Loucy (cell line): ENCODE data around the gene PRR35.

Experiments used
- H2AFZ ChIP-seq: fragments of 200-600 bp; sonication (generic); 2 replicates; pipeline ENCODE4 v1.6.0; 2016; ENCODE audit warnings: antibody characterized with exemption, mild to moderate bottlenecking, low read length, moderate library complexity
- H3F3A ChIP-seq: fragments of 200-600 bp; 2 replicates; pipeline ENCODE4 v1.6.0; 2016; ENCODE audit warnings: antibody characterized with exemption, low read depth, mild to moderate bottlenecking
- H3K27me3 ChIP-seq: fragments of 200-600 bp; sonication (generic); 2 replicates; pipeline ENCODE4 v1.6.1; 2014; ENCODE audit warnings: low read length, mild to moderate bottlenecking; ENCODE audit not compliant: insufficient read depth, poor library complexity, severe bottlenecking
- H3K36me3 ChIP-seq: fragments of 200-600 bp; sonication (generic); 2 replicates; pipeline ENCODE4 v1.6.1; 2016; ENCODE audit warnings: low read length; ENCODE audit not compliant: insufficient read depth
- H3K4me1 ChIP-seq: fragments of 200-600 bp; sonication (generic); 2 replicates; pipeline ENCODE4 v1.5.1; 2014; ENCODE audit warnings: low read length, mild to moderate bottlenecking; ENCODE audit not compliant: insufficient read depth, poor library complexity, severe bottlenecking
- H3K4me2 ChIP-seq: fragments of 200-600 bp; sonication (generic); 2 replicates; pipeline ENCODE4 v1.6.0; 2014; ENCODE audit warnings: antibody characterized with exemption, low read length, low read depth, mild to moderate bottlenecking; ENCODE audit not compliant: poor library complexity, severe bottlenecking
- H3K4me3 ChIP-seq: fragments of 200-600 bp; sonication (generic); 2 replicates; pipeline ENCODE4 v1.5.1; 2014; ENCODE audit warnings: low read length, mild to moderate bottlenecking, mixed read lengths; ENCODE audit not compliant: poor library complexity, severe bottlenecking
- H3K79me2 ChIP-seq: fragments of 200-600 bp; sonication (generic); 2 replicates; pipeline ENCODE4 v1.6.1; 2014; ENCODE audit warnings: low read length; ENCODE audit not compliant: insufficient read depth
- H3K9ac ChIP-seq: fragments of 200-600 bp; sonication (generic); 2 replicates; pipeline ENCODE4 v1.6.0; 2014; ENCODE audit warnings: mild to moderate bottlenecking, low read depth, low read length, moderate library complexity; ENCODE audit not compliant: poor library complexity, severe bottlenecking
- H3K9me2 ChIP-seq: fragments of 200-600 bp; sonication (generic); replicated peaks from 2 replicates; pipeline ENCODE4 v1.6.1; 2016; ENCODE audit warnings: low read depth, low read length, mixed read lengths
- H3K9me3 ChIP-seq: fragments of 200-600 bp; sonication (generic); 2 replicates; pipeline ENCODE4 v1.6.1; 2014; ENCODE audit warnings: mild to moderate bottlenecking, antibody characterized with exemption, low read length, low read depth; ENCODE audit not compliant: insufficient read depth
- H4K20me1 ChIP-seq: fragments of 200-600 bp; sonication (generic); 2 replicates; pipeline ENCODE4 v1.6.0; 2014; ENCODE audit warnings: antibody characterized with exemption, low read length, mild to moderate bottlenecking; ENCODE audit not compliant: insufficient read depth, poor library complexity, severe bottlenecking
- EZH2phosphoT487 ChIP-seq: fragments of 200-600 bp; IDR thresholded peaks from 2 replicates; pipeline ENCODE4 v1.6.1; 2018; ENCODE audit warnings: antibody characterized with exemption, mild to moderate bottlenecking, moderate library complexity, borderline replicate concordance
- TF ChIP-seq, protein P1 (sequence below): fragments of 200-600 bp; sonication (generic); conservative IDR thresholded peaks from 2 replicates; pipeline ENCODE4 v1.5.1; 2014; ENCODE audit warnings: mild to moderate bottlenecking, antibody characterized with exemption, low read length

PRR35 gene

DNA sequence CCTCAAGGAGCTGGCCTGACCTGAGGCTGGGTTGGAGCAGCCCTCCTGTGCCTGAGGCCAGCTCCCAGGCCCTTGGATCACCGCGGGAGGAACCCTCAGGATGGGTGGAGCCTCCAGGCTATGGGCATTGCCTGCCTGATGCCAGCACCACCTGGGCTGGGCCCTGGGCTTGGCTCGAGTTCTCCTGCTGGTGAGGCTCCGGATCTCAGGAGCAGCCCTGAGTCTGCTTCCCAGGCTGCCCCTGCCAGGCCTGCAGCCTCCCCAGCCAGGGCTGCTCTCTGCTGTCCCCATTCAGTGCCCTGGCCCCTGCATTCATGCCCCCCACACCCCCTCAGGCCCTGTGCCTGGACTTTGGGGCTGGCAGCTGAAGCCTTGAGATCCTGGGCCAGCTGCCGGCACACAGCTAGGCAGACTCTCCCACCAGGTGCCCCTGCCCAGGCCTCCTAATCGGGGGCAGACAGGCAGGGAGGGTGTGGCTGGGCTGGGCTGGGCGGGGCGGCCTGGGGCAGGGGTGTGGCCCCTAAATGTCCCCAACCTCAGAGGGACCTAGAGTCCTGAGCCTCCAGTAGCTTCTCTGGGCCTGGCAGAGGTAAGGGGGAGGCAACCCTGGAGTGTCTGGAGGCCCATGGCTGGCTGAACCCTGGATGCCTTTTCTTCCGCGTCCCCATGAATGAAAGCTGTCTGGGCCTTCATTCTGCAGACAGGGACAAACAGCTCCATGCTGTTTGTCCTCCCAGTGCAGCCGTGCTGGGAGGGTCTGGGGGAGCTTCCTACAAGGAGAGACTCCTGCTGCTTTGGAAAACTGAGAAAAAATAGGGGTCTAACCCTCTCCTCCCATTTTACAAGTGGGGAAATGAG, 8.4 kb downstream of the PRR35 start:
- no peak for TF ChIP-seq EZH2phosphoT487
- TF ChIP-seq, protein P1, sequence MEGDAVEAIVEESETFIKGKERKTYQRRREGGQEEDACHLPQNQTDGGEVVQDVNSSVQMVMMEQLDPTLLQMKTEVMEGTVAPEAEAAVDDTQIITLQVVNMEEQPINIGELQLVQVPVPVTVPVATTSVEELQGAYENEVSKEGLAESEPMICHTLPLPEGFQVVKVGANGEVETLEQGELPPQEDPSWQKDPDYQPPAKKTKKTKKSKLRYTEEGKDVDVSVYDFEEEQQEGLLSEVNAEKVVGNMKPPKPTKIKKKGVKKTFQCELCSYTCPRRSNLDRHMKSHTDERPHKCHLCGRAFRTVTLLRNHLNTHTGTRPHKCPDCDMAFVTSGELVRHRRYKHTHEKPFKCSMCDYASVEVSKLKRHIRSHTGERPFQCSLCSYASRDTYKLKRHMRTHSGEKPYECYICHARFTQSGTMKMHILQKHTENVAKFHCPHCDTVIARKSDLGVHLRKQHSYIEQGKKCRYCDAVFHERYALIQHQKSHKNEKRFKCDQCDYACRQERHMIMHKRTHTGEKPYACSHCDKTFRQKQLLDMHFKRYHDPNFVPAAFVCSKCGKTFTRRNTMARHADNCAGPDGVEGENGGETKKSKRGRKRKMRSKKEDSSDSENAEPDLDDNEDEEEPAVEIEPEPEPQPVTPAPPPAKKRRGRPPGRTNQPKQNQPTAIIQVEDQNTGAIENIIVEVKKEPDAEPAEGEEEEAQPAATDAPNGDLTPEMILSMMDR, result no peak
- peak overlapping the region; percentile 81 for H3K9ac ChIP-seq
- peaks cover 2% of the 10 kb centered on the region for H4K20me1 ChIP-seq
- no peaks in the 10 kb centered on the region for H3K9me2 ChIP-seq
- peaks cover 4% of the 10 kb centered on the region for H3K4me1 ChIP-seq
- H3K4me2 ChIP-seq, result peak overlapping the region; percentile 79
- H3K4me3 ChIP-seq, result peak overlapping the region; percentile 74
- no peak overlapping the region for H2AFZ ChIP-seq
- H3F3A ChIP-seq, result no peaks in the 10 kb centered on the region
- no peaks in the 10 kb centered on the region for H3K27me3 ChIP-seq
- H3K36me3 ChIP-seq, result no peaks in the 10 kb centered on the region
- H3K9me3 ChIP-seq, result no peaks in the 10 kb centered on the region
- no peaks in the 10 kb centered on the region for H3K79me2 ChIP-seq

DNA sequence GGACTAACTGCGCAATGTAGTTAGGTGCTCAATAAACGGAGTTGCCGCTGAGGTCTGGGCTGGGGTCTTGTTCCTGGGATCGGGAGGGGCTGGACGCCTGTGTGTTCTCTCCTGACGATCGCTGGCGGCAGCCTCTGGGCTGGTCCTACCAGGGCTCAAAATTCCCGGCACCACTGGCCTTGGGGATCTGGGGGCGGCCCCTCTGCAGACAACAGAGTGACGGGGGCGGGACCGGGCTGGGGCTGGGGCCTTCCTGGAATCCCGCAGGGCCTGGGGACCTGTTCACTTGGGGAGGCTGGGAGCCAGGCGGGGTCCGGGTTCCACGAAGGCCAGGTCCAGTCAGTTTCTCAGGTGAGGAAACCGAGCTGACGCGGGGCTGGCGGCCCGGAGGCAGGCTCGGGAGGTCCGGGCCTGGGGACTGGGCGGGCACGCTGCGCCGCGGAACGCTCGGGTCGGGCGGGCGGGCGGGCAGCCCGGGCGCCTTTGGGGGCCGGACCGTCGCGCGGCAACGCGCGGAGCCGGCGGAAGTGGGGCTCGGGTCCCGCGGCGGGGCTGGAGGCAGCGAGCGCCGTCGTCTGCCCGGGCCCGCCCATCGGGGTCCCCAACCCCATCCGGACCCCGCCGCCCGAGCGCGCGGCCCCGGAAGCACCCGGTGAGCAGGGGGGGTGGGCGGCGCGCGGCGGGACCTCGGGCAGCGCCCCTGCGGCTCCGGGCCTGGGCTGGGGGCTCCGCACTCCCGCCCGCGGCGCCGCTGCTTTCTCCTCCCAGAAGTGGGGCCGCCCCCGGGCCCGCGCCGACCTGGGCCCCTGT, 9.5 kb downstream of the PRR35 start, which contains the start of gene PIGQ:
Gene PIGQ, plus strand, starts transcription at position 524 of the 810 bp plus-strand sequence. CDS start 4,107 bp downstream, outside the sequence.
- H3F3A ChIP-seq, result no peaks in the 10 kb centered on the region
- no peak for TF ChIP-seq EZH2phosphoT487
- TF ChIP-seq, protein P1, result no peak
- no peaks in the 10 kb centered on the region for H3K27me3 ChIP-seq
- H3K4me1 ChIP-seq, result peaks cover 4% of the 10 kb centered on the region
- H3K36me3 ChIP-seq, result no peaks in the 10 kb centered on the region
- no peaks in the 10 kb centered on the region for H3K9me2 ChIP-seq
- H3K4me2 ChIP-seq, result peak within 1 kb of the TSS; percentile 79
- H3K9ac ChIP-seq, result peak within 1 kb of the TSS; percentile 81
- peak within 1 kb of the TSS; percentile 87 for H2AFZ ChIP-seq
- H4K20me1 ChIP-seq, result peaks cover 2% of the 10 kb centered on the region
- H3K4me3 ChIP-seq, result peak within 1 kb of the TSS; percentile 76
- no peaks in the 10 kb centered on the region for H3K9me3 ChIP-seq
- no peaks in the 10 kb centered on the region for H3K79me2 ChIP-seq

DNA sequence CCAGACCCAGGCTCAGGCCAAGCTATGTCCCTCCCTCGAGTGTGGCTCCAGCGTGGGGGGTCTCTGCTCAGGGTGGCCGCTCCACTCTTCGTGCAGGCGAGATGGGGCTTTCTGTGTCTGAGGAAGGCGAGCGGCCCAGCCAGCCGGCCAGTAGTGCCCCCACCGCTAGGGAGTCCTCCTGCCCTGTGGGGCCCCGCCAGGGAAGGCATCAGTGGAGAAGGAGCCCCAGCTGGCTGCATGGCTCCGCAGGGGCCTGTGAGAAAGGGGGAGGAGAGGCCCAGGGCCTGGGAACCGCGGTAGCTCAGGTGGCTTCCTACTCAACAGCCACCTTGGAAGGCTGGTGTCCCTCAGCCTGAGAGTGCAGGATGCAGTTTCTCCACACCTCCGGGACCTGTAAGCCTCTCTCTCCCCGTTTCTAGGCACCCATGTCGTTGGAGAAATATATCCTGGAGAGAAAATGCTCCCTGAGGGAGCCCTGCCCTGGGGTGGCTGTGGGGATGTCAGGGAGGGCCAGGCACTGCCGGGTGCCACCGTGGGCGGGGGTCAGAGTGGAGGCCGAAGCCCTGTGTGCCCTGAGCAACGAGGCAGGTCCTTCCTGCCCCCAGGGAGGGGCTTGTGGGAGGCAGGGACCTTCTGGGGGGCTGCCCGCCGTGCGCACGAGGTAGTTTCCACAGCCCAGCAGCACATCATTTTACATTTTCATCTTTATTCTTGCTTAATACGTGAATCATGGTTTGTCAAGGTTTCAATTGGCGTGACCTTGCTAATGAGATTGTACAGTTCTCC, 12.9 kb downstream of the PRR35 start:
- no peaks in the 10 kb centered on the region for H3F3A ChIP-seq
- H3K9me2 ChIP-seq, result no peaks in the 10 kb centered on the region
- H3K4me3 ChIP-seq, result no peak overlapping the region
- TF ChIP-seq, protein P1, result no peak
- no peak for TF ChIP-seq EZH2phosphoT487
- peaks cover 14% of the 10 kb centered on the region for H3K4me1 ChIP-seq
- H3K36me3 ChIP-seq, result no peaks in the 10 kb centered on the region
- H3K27me3 ChIP-seq, result no peaks in the 10 kb centered on the region
- no peak overlapping the region for H3K9ac ChIP-seq
- H4K20me1 ChIP-seq, result peaks cover 2% of the 10 kb centered on the region
- H2AFZ ChIP-seq, result no peak overlapping the region
- H3K4me2 ChIP-seq, result no peak overlapping the region
- no peaks in the 10 kb centered on the region for H3K9me3 ChIP-seq
- H3K79me2 ChIP-seq, result no peaks in the 10 kb centered on the region
